H9 (cell line): ENCODE results near the gene CADPS. TPM values are rescaled to one million over a fixed set of nuclear protein-coding genes. Genes with fewer than 3 reads are reported as not detected.

ENCODE experiments used
- DNase-seq: peaks from one replicate; pipeline ENCODE4 v3.0.0-alpha.2; 2017
- H2AFZ ChIP-seq: one replicate; pipeline ENCODE4 v1.6.1; 2013; ENCODE audit warnings: mild to moderate bottlenecking, low read length, control low read depth, moderate library complexity
- H2AK5ac ChIP-seq: 2 replicates; pipeline ENCODE4 v1.6.1; 2013; ENCODE audit warnings: low read length, control low read depth, mixed read lengths; ENCODE audit not compliant: insufficient read length
- H2BK120ac ChIP-seq: one replicate; pipeline ENCODE4 v1.6.1; 2013; ENCODE audit warnings: low read depth, mild to moderate bottlenecking, low read length, control low read depth, inconsistent platforms; ENCODE audit not compliant: poor library complexity, severe bottlenecking
- H2BK12ac ChIP-seq: 2 replicates; pipeline ENCODE4 v1.6.1; 2013; ENCODE audit warnings: low read length, control low read depth, mixed read lengths, low read depth; ENCODE audit not compliant: insufficient read length
- H2BK15ac ChIP-seq: 2 replicates; pipeline ENCODE4 v1.6.1; 2013; ENCODE audit warnings: low read depth, low read length, control low read depth
- H2BK20ac ChIP-seq: one replicate; pipeline ENCODE4 v1.6.1; 2013; ENCODE audit warnings: low read depth, mild to moderate bottlenecking, low read length, control low read depth, inconsistent platforms; ENCODE audit not compliant: poor library complexity, severe bottlenecking
- H2BK5ac ChIP-seq: 2 replicates; pipeline ENCODE4 v1.6.1; 2013; ENCODE audit warnings: low read length, control low read depth, mixed read lengths; ENCODE audit not compliant: insufficient read length
- H3K14ac ChIP-seq: 2 replicates; pipeline ENCODE4 v1.6.1; 2013; ENCODE audit warnings: low read length, control low read depth; ENCODE audit not compliant: insufficient read depth
- H3K18ac ChIP-seq: 2 replicates; pipeline ENCODE4 v1.6.1; 2013; ENCODE audit warnings: low read depth, mild to moderate bottlenecking, mixed read lengths, low read length, control low read depth; ENCODE audit not compliant: insufficient read length
- H3K23ac ChIP-seq: 2 replicates; pipeline ENCODE4 v1.6.1; 2013; ENCODE audit warnings: low read length, control low read depth, mixed read lengths, low read depth; ENCODE audit not compliant: insufficient read length
- H3K23me2 ChIP-seq: 2 replicates; pipeline ENCODE4 v1.6.1; 2013; ENCODE audit warnings: low read depth, mild to moderate bottlenecking, mixed read lengths, low read length, control low read depth; ENCODE audit not compliant: insufficient read length, poor library complexity, severe bottlenecking
- H3K27ac ChIP-seq: 2 replicates; pipeline ENCODE4 v1.5.1; 2013; ENCODE audit warnings: low read length, control low read depth, mixed read lengths, low read depth; ENCODE audit not compliant: insufficient read length
- H3K27me3 ChIP-seq: 2 replicates; pipeline ENCODE4 v1.6.1; 2013; ENCODE audit warnings: low read length, control low read depth, inconsistent platforms; ENCODE audit not compliant: insufficient read depth
- H3K4ac ChIP-seq: 2 replicates; pipeline ENCODE4 v1.6.1; 2013; ENCODE audit warnings: low read depth, mild to moderate bottlenecking, control low read depth, inconsistent platforms, low read length, moderate library complexity
- H3K4me1 ChIP-seq: 2 replicates; pipeline ENCODE4 v1.6.1; 2013; ENCODE audit warnings: low read length, control low read depth, inconsistent platforms; ENCODE audit not compliant: insufficient read depth
- H3K4me2 ChIP-seq: 2 replicates; pipeline ENCODE4 v1.6.1; 2013; ENCODE audit warnings: low read length, control low read depth, mixed read lengths; ENCODE audit not compliant: insufficient read length, insufficient read depth
- H3K56ac ChIP-seq: 2 replicates; pipeline ENCODE4 v1.6.1; 2013; ENCODE audit warnings: low read depth, mild to moderate bottlenecking, mixed read lengths, low read length, control low read depth; ENCODE audit not compliant: insufficient read length
- H3K79me1 ChIP-seq: 2 replicates; pipeline ENCODE4 v1.6.1; 2013; ENCODE audit warnings: low read depth, mild to moderate bottlenecking, moderate library complexity, low read length, control low read depth, inconsistent platforms; ENCODE audit not compliant: insufficient read depth, poor library complexity, severe bottlenecking
- H3K79me2 ChIP-seq: 2 replicates; pipeline ENCODE4 v1.6.1; 2013; ENCODE audit warnings: low read length, control low read depth, inconsistent platforms; ENCODE audit not compliant: insufficient read depth
- H3K9ac ChIP-seq: 2 replicates; pipeline ENCODE4 v1.6.1; 2013; ENCODE audit warnings: low read length, control low read depth, mixed read lengths; ENCODE audit not compliant: insufficient read length; ENCODE audit errors: extremely low read depth
- H3K9me3 ChIP-seq: one replicate; pipeline ENCODE4 v1.6.1; 2013; ENCODE audit warnings: low read depth, low read length, inconsistent platforms; ENCODE audit not compliant: control insufficient read depth
- H3T11ph ChIP-seq: one replicate; pipeline ENCODE4 v1.6.1; 2013; ENCODE audit warnings: mild to moderate bottlenecking, low read length, control low read depth, inconsistent platforms
- H4K20me1 ChIP-seq: one replicate; pipeline ENCODE4 v1.6.1; 2013; ENCODE audit not compliant: control insufficient read depth, insufficient read length, insufficient read depth
- H4K5ac ChIP-seq: 2 replicates; pipeline ENCODE4 v1.6.1; 2013; ENCODE audit warnings: low read depth, mild to moderate bottlenecking, mixed read lengths, low read length, control low read depth; ENCODE audit not compliant: insufficient read length
- H4K8ac ChIP-seq: replicated peaks from 2 replicates; pipeline ENCODE4 v1.6.1; 2013; ENCODE audit warnings: low read length, control low read depth, mixed read lengths, low read depth; ENCODE audit not compliant: insufficient read length
- H4K91ac ChIP-seq: 2 replicates; pipeline ENCODE4 v1.6.1; 2013; ENCODE audit warnings: low read depth, mild to moderate bottlenecking, moderate library complexity, mixed read lengths, low read length, control low read depth; ENCODE audit not compliant: insufficient read length
- H3K27ac Mint-ChIP-seq, 3 experiments: 2 replicates in 2 of 3; 3 replicates in 1 of 3; pipeline ENCODE4 v1.8.0; 2020 to 2021; ENCODE audit warnings: mixed read lengths in 3 of 3, mild to moderate bottlenecking in 1 of 3, moderate library complexity in 1 of 3
- H3K27me3 Mint-ChIP-seq: 2 replicates; pipeline ENCODE4 v1.8.0; 2021; ENCODE audit warnings: low read depth, mild to moderate bottlenecking, moderate library complexity, mixed read lengths
- H3K36me3 Mint-ChIP-seq, 3 experiments: 2 replicates in 2 of 3; 3 replicates in 1 of 3; pipeline ENCODE4 v1.8.0; 2020 to 2021; ENCODE audit warnings: low read depth in 3 of 3, mixed read lengths in 3 of 3; ENCODE audit not compliant: insufficient read depth in 1 of 3
- H3K4me1 Mint-ChIP-seq, 2 experiments: 2 replicates each; pipeline ENCODE4 v1.8.0; 2020; ENCODE audit warnings: mixed read lengths in 2 of 2
- H3K4me3 Mint-ChIP-seq, 2 experiments: 2 replicates in 1 of 2; 3 replicates in 1 of 2; pipeline ENCODE4 v1.8.0; 2020 to 2021; ENCODE audit warnings: mild to moderate bottlenecking in 2 of 2, mixed read lengths in 2 of 2, moderate library complexity in 1 of 2
- H3K9me3 Mint-ChIP-seq, 2 experiments: 2 replicates in 1 of 2; 3 replicates in 1 of 2; pipeline ENCODE4 v1.8.0; 2020; ENCODE audit warnings: mild to moderate bottlenecking in 2 of 2, mixed read lengths in 2 of 2, moderate library complexity in 1 of 2
- CTCF ChIP-seq: fragments of 200-600 bp; sonication (generic); conservative IDR thresholded peaks from 3 replicates; pipeline ENCODE4 v1.8.0; 2021; ENCODE audit warnings: antibody characterized with exemption, mild to moderate bottlenecking
- total RNA-seq: library from RNA; stranded (reverse); gene quantifications from 2 replicates; pipeline ENCODE4 v1.2.1, GENCODE V29; 2021

The CADPS gene
- total RNA-seq, 1 experiment from 2014 or later, result 6.6 TPM

GRCh38 chr3:62531981-62532380 lies 343.2 kb downstream of the CADPS start:
- no peak overlapping the region for H3K4ac ChIP-seq
- TF ChIP-seq CTCF, result no peak

More at GRCh38 chr3:62531981-62532380, 343.2 kb downstream of the CADPS start:
- Histone ChIP-seq H2BK5ac (peak overlapping the region; percentile 41), H3K4me1 (peaks cover 4% of the 10 kb centered on the region; the same call in 1 of the 2 replicates), H3K23me2 (no peaks in the 10 kb centered on the region), H3K18ac (no peak overlapping the region), H3K14ac (no peak overlapping the region), H3T11ph (no peak overlapping the region), H2BK20ac (no peak overlapping the region), H4K8ac (no peak overlapping the region), H4K91ac (no peak overlapping the region), H3K79me1 (no peaks in the 10 kb centered on the region), H2AFZ (no peak overlapping the region), H4K5ac (no peak overlapping the region), H3K9me3 (no peaks in the 10 kb centered on the region), H3K27me3 (no peaks in the 10 kb centered on the region), H3K27ac (no peak overlapping the region), H4K20me1 (no peaks in the 10 kb centered on the region), H3K56ac (no peak overlapping the region), H2AK5ac (no peak overlapping the region), H3K4me2 (no peak overlapping the region), H2BK12ac (no peak overlapping the region), H3K79me2 (no peaks in the 10 kb centered on the region), H3K23ac (no peak overlapping the region), H2BK15ac (no peak overlapping the region), H3K9ac (no peak overlapping the region), H2BK120ac (no peak overlapping the region)
- no peak for DNase-seq
- H3K27me3 Mint-ChIP-seq, result no peaks in the 10 kb centered on the region
- no peaks in the 10 kb centered on the region for H3K36me3 Mint-ChIP-seq
- no peaks in the 10 kb centered on the region for H3K9me3 Mint-ChIP-seq
- peaks cover 17 to 21% of the 10 kb centered on the region in 2 experiments for H3K4me1 Mint-ChIP-seq
- no peak overlapping the region for H3K4me3 Mint-ChIP-seq
- H3K27ac Mint-ChIP-seq, result no peak overlapping the region
